B cell (primary cell): ENCODE results near the gene PHACTR1. TPM values are rescaled to one million over a fixed set of nuclear protein-coding genes. Genes with fewer than 3 reads are reported as not detected.

Experiments
- ATAC-seq: fragments of 200-7000 bp; cut with Tn5 transposase; one replicate; pipeline ENCODE4 v1.10.0; 2021; ENCODE audit warnings: low read depth, mild to moderate bottlenecking, moderate number of reproducible peaks, moderate library complexity
- CTCF ChIA-PET: fragments of 350-600 bp; sonication (Branson Sonifier 250); formaldehyde crosslinking; loops from one replicate; lab custom pipeline; 2021; ENCODE audit warnings: antibody characterized with exemption, inconsistent platforms; lab: Charles Lee
- POLR2A ChIA-PET: fragments of 350-600 bp; sonication (Branson Sonifier 250); formaldehyde crosslinking; loops from one replicate; lab custom pipeline; 2021; ENCODE audit warnings: antibody characterized with exemption; lab: Charles Lee
- DNase-seq: peaks from one replicate; pipeline ENCODE4 v3.0.0; 2013
- H2AFZ ChIP-seq: 2 replicates; pipeline ENCODE4 v1.6.1; 2012; ENCODE audit warnings: mild to moderate bottlenecking, low read depth, low read length; ENCODE audit not compliant: insufficient read depth, poor library complexity, severe bottlenecking
- H3K27ac ChIP-seq, 2 donors: 1 replicate in 1 of 2; 2 replicates in 1 of 2; pipeline ENCODE4 v1.5.1; 2012 to 2013; ENCODE audit warnings: low read length in 2 of 2, mild to moderate bottlenecking in 2 of 2, moderate library complexity in 1 of 2
- H3K27me3 ChIP-seq, 4 experiments: fragments of 200-600 bp in 1 of 4; sonication (generic) in 1 of 4; replicated peaks in 1 of 4; 1 replicate in 2 of 4; 2 replicates in 2 of 4; pipeline versions ENCODE4 v1.6.1 to v1.7.0; 2013 to 2016; ENCODE audit warnings: low read length in 3 of 4, mild to moderate bottlenecking in 2 of 4, mixed read lengths in 1 of 4, moderate library complexity in 1 of 4; ENCODE audit not compliant: insufficient read depth in 4 of 4, control insufficient read depth in 3 of 4; ENCODE audit errors: control extremely low read depth in 1 of 4
- H3K36me3 ChIP-seq, 2 experiments: replicated peaks in 1 of 2; 1 replicate in 1 of 2; 2 replicates in 1 of 2; pipeline versions ENCODE4 v1.6.1 to v1.7.1; 2013; ENCODE audit warnings: low read length in 1 of 2; ENCODE audit not compliant: insufficient read depth in 2 of 2, control insufficient read depth in 1 of 2; ENCODE audit errors: control extremely low read depth in 1 of 2, extremely low read depth in 1 of 2
- H3K4me1 ChIP-seq, 2 donors: fragments of 200-600 bp in 1 of 2; sonication (generic) in 1 of 2; 1 replicate in 1 of 2; 2 replicates in 1 of 2; pipeline versions ENCODE4 v1.5.1 to v1.6.1; 2013 to 2017; ENCODE audit warnings: low read length in 2 of 2; ENCODE audit not compliant: control insufficient read depth in 2 of 2, insufficient read depth in 2 of 2
- H3K4me2 ChIP-seq: replicated peaks from 2 replicates; pipeline ENCODE3; 2012; ENCODE audit warnings: mild to moderate bottlenecking, low read depth, low read length; ENCODE audit not compliant: poor library complexity, severe bottlenecking
- H3K4me3 ChIP-seq, 5 experiments: fragments of 200-600 bp in 1 of 5; sonication (generic) in 1 of 5; 1 replicate in 3 of 5; 2 replicates in 2 of 5; pipeline versions ENCODE4 v1.5.1 to v1.7.0; 2011 to 2016; ENCODE audit warnings: low read length in 4 of 5, mild to moderate bottlenecking in 4 of 5, low read depth in 2 of 5, control low read depth in 1 of 5, moderate library complexity in 1 of 5; ENCODE audit not compliant: insufficient read depth in 1 of 5; ENCODE audit errors: control extremely low read depth in 1 of 5, extremely low read depth in 1 of 5
- H3K79me2 ChIP-seq: fragments of 200-600 bp; sonication (generic); one replicate; pipeline ENCODE4 v1.6.0; 2016; ENCODE audit warnings: low read length; ENCODE audit not compliant: control insufficient read depth, insufficient read depth
- H3K9ac ChIP-seq: fragments of 200-600 bp; sonication (generic); 2 replicates; pipeline ENCODE4 v1.6.1; 2017; ENCODE audit warnings: mild to moderate bottlenecking, low read length, moderate library complexity
- H3K9me3 ChIP-seq, 3 donors: one replicate each; pipeline versions ENCODE4 v1.6.1 to v1.7.1; 2013; ENCODE audit warnings: low read length in 2 of 3; ENCODE audit not compliant: control insufficient read depth in 2 of 3, insufficient read depth in 1 of 3; ENCODE audit errors: control extremely low read depth in 1 of 3
- H4K20me1 ChIP-seq: 2 replicates; pipeline ENCODE4 v1.6.0; 2012; ENCODE audit warnings: mild to moderate bottlenecking, low read length; ENCODE audit not compliant: insufficient read depth, control insufficient read depth, poor library complexity, severe bottlenecking
- H3K27ac Mint-ChIP-seq: one replicate; pipeline ENCODE4 v1.8.0; 2021; ENCODE audit warnings: mixed read lengths
- H3K27me3 Mint-ChIP-seq: one replicate; pipeline ENCODE4 v1.8.0; 2021; ENCODE audit warnings: mixed read lengths
- H3K4me1 Mint-ChIP-seq: one replicate; pipeline ENCODE4 v1.8.0; 2021; ENCODE audit warnings: mixed read lengths
- H3K4me3 Mint-ChIP-seq: one replicate; pipeline ENCODE4 v1.8.0; 2021; ENCODE audit warnings: mixed read lengths
- H3K9me3 Mint-ChIP-seq: one replicate; pipeline ENCODE4 v1.8.0; 2022; ENCODE audit warnings: mixed read lengths; ENCODE audit not compliant: insufficient read depth
- CTCF ChIP-seq: fragments of 200-600 bp; IDR thresholded peaks from one replicate; pipeline ENCODE4 v1.8.0; 2022; ENCODE audit warnings: antibody characterized with exemption, mild to moderate bottlenecking
- EZH2 ChIP-seq: IDR thresholded peaks from 2 replicates; pipeline ENCODE4 v1.6.1; 2012; ENCODE audit warnings: borderline replicate concordance, low read depth, mild to moderate bottlenecking, moderate library complexity, low read length; ENCODE audit not compliant: insufficient read depth, poor library complexity, severe bottlenecking
- WGBS: methylation state at CpG from one replicate; pipeline ENCODE4 v1.1.5; 2013; ENCODE audit warnings: missing lambda C conversion rate; ENCODE audit not compliant: insufficient coverage; 5-methylcytosine and 5-hydroxymethylcytosine counted together
- intact Hi-C: fragments of 100-400 bp; cut with micrococcal nuclease; formaldehyde crosslinking; loops from one replicate; pipeline ENCODE4 v1.10.0; 2022
- polyA plus RNA-seq: library from polyadenylated mRNA; depleted of rRNA; stranded (reverse); fragments of >200 nt; gene quantifications from 2 replicates; pipeline ENCODE4 v1.2.3, GENCODE V29; 2012
- total RNA-seq, 2 donors: library from RNA; stranded (reverse); fragments of 120-200 nt in 1 of 2; gene quantifications; 1 replicate in 1 of 2; 2 replicates in 1 of 2; pipeline versions ENCODE4 v1.2.3 to v1.2.4, GENCODE V29; 2013 to 2022

The PHACTR1 gene
- total and polyA plus RNA-seq, 2 donors (not counting 1 experiment from before 2014, with no cell fraction given), result 30.2 to 129 TPM

GRCh38 chr6:13014504-13015378 lies 298.2 kb downstream of the PHACTR1 start:
- peaks cover 57% of the 10 kb centered on the region for H3K27me3 Mint-ChIP-seq

More at GRCh38 chr6:13014504-13015378, 298.2 kb downstream of the PHACTR1 start:
- Histone ChIP-seq H3K9me3 (no peaks in the 10 kb centered on the region), H3K27me3 (peaks cover 0 to 37% (median 8%) of the 10 kb centered on the region in 4 experiments), H4K20me1 (no peaks in the 10 kb centered on the region), H3K4me2 (no peak overlapping the region), H3K79me2 (no peaks in the 10 kb centered on the region), H2AFZ (no peak overlapping the region), H3K4me1 (peaks cover 12 to 13% of the 10 kb centered on the region in 2 donors), H3K9ac (no peak overlapping the region), H3K36me3 (no peaks in the 10 kb centered on the region), H3K27ac (no peak overlapping the region), H3K4me3 (no peak overlapping the region)
- WGBS, result 96% methylated on average over 40 of the region's 40 CpGs
- peak overlapping the region; percentile 32 for H3K4me3 Mint-ChIP-seq
- intact Hi-C loops, result no loop called here
- H3K4me1 Mint-ChIP-seq, result peaks cover 9% of the 10 kb centered on the region
- H3K27ac Mint-ChIP-seq, result no peak overlapping the region
- ChIA-PET POLR2A (no interaction called here), CTCF (no interaction called here)
- TF ChIP-seq EZH2, result no peak
- no peak for TF ChIP-seq CTCF
- H3K9me3 Mint-ChIP-seq, result no peaks in the 10 kb centered on the region
- ATAC-seq, result no peak
- no peak for DNase-seq
